C4-2B (cell line): ENCODE results near the gene MFAP2.
"Not testable (repeated sequence)": the region's sequence is repeated elsewhere in the genome, so short reads cannot be mapped to it uniquely, and the experiment has no call there.

Experiments used
- CTCF ChIP-seq: fragments of 450-650 bp; conservative IDR thresholded peaks from 2 replicates; pipeline ENCODE4 v1.5.1; 2017; ENCODE audit warnings: mild to moderate bottlenecking
- ZFX ChIP-seq: fragments of 450-650 bp; IDR thresholded peaks from 2 replicates; pipeline ENCODE4 v1.6.1; 2017

GRCh38 chr1:16939386-16940180 is 40.8 kb downstream of the MFAP2 start:
- not testable (repeated sequence) for TF ChIP-seq CTCF, ZFX
